GM19324 (cell line): ENCODE data around the gene SMURF2.

ENCODE experiments used
- ATAC-seq: cut with Tn5 transposase; IDR thresholded peaks from one replicate; pipeline ENCODE4 v1.9.1; 2021; ENCODE audit warnings: mild to moderate bottlenecking, moderate library complexity; ENCODE audit not compliant: unreplicated experiment, low FRiP score

Gene SMURF2

DNA sequence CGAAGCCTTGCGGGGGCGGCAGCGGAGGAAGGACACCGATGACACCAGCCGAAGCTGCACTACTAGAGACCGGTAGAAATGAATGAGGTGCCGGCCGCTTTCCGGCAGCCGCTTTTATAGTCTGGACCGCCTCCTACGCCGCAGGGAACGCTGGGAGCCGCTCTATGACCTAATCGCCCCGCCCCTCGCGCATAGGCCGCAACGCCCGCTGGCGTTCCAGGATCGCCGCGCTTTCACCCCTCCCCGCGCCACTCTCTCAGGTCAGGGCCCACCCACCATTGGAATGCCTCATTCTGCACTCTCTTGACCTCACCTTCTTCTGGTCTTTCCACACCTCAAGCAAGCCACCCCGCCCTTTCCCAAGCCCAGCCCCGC is 155.9 kb downstream of the SMURF2 start, which contains the start of gene DDX5:
TSS of gene DDX5 (minus strand) at position 89 of the 375 bp plus-strand sequence. CDS start 170 bp downstream, outside the sequence.
- peak; percentile 76 for ATAC-seq

- ATAC-seq: no peak
These were observed 156.5 kb downstream of the SMURF2 start for GRCh38 chr17:64505340-64506200.

GRCh38 chr17:64504769-64505339 is 157.3 kb downstream of the SMURF2 start:
- no peak for ATAC-seq

- ATAC-seq: no peak
These were observed 158.0 kb downstream of the SMURF2 start for GRCh38 chr17:64503821-64504768.

- ATAC-seq: no peak
These were observed 158.8 kb downstream of the SMURF2 start for GRCh38 chr17:64503341-64503740.

DNA sequence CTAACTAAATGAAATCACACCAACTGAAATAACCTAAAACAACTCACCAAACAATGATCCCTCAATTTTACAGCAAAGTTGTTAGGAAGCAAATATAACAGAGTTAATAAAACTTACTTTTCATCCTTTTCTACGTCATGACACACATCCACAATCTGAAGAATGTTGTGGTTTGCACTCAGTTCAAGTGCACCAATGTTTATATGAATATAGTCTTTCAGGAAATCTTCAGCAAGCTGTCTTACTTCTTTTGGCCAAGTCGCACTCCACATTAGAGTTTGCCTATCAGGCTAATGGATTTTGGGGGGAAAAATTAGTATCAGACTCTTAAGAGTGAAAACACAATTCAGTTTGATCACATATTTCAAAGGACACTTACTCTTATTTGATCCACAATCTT is 159.3 kb downstream of the SMURF2 start:
- ATAC-seq: no peak

GRCh38 chr17:64502021-64502420 is 160.1 kb downstream of the SMURF2 start:
- no peak for ATAC-seq

GRCh38 chr17:64500862-64501765 is 161.0 kb downstream of the SMURF2 start:
- ATAC-seq: no peak

DNA sequence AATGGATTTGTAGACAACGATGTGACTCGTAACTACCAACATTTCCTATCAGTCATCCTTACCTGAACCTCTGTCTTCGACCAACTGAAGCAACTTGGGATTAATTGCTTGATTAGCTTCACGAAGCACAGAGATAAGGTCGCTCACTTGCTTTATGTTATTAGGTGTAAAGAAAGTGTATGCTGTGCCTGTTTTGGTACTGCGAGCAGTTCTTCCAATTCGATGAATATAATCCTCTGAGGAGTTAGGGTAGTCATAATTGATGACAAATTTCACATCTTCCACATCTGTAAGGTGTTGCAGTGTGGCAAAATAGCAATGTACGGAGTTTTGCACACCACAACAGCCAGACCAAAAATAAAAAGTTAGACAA is 161.6 kb downstream of the SMURF2 start:
- ATAC-seq: no peak

DNA sequence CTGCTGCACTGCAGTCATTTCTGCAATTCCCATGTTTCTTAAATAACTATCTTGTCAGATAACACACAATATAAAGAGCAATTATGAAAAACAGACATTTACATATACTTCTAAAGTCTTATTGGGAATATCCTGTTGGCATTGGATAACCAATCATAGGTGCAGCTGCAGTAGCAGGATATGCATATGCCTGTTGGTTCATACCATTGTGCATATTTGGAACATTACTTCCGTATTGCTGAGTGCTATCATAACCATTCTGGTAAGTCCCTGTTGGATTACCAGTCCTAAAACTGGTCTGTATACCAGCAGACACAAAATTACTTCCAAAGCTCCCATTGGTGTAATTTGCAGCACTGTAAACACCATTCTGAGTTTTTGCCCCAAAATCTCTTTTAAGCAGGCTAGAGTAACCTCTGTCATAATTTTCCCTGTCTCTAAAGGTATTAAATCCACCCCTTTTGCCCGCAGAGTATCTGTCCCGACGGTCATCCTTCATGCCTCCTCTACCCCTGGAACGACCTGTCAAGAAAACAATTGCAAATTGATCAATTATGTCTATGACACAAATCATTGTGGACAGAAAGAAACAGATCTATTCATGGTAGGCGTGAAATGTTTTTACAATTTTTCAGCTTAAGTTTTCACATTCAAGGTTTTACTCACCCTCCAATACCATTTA is 162.2 kb downstream of the SMURF2 start:
- ATAC-seq: no peak

DNA sequence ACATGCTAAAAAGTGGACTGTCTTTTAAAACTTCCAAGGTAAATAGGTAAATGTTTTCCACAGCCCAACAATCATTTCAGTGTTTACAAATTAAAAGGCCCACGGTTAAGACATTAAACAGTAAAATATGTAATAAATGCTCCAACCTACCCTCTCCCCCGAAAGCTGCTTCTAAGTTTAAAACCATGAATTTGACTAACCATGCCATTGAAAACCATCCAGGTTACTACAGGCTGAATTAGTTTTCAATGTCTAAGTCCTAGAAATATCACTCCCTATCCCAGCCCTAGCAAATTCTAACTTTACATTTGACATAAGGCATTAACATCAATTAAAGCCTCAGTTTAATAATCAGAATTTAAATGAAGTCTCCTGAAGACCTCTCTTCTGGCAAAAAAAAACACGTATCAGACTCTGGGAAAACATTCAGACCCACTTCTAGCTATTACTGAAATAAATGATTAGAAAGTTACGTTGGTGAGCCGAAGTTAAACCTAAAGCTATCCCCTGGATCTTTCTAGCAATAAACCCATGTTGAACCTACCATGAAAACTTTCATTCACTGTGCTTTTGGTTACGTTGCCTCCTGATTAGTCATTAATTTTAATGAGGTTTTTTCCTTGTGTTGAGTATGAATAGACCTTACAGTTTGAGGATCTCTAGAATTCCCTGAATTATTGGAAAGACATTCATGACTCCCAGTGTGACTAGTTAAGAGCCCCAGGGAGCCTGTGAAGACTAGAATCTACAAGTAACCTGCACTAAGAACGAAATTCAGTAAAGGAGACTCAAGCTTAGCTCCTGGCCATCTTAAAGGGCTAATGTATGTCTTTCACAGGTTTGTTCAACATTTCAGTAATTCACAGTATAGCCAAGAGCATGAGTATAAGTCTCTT is 163.6 kb downstream of the SMURF2 start:
- ATAC-seq: no peak

DNA sequence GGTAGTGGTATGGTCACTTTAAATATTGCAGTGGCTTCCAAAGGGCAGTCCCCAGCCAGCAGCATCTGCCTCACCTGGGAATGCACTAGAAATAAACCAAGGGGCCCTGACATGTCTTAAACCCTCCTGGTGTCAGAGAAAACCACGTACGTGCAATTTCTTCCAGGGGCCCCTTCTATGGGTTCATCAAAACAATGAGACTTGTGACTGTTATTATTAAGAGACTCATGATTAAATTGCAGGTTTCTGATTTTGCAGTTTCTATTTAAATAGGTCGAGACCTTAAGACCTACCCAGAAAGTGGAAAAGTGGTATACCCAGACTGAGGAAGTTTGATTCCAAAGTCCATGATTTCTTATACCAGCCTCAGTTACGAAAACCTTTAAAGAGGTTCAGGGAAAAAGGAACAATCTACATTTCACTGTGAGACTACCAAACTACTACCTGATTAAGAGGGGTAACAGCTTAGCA is 164.5 kb downstream of the SMURF2 start:
- no peak for ATAC-seq

DNA sequence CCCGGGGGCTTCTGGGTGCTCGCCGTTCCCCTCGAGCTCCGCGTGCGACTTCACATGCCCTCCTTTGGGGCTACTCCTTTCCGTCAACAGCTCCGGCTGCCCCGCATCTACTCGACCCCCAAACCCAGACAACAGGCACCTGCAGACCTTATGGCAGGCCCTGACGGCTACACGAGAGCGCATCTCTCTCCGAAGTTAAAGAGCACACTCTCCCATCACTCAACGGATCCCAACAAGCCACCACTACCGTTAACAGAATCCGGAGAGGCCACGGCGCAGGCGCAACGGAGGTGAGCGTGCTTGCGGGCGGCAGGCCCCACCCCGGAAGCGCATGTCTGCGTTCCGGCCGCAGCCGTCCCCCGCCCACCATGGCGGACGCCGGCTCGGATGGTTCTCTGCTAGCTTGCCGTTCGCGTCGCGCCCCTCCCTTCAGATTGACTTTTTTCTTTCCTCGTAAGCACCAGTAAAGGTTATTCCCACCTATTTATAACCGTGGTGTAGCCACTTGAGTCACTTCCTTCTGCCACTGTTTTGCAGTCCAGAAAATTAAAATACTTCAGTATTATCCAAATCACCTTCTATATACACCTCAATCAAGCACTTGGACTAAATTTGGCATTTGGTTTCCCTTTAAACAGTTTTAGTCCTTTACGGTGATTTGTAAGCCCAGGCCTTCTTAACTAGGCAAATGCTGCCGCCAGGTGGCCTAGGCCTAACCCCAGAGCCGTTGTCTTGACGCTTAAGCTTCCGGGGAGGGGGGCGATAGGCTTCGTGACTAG is 165.1 kb downstream of the SMURF2 start, which contains the start of gene POLG2:
TSS of gene POLG2 (minus strand) at position 269 of the 779 bp plus-strand sequence. CDS start at position 183, 86 bp downstream.
- peak; percentile 88 for ATAC-seq

GRCh38 chr17:64496348-64496785 is 165.7 kb downstream of the SMURF2 start:
- ATAC-seq: peak; percentile 25
